ENCODE results near the gene PLCB3. TPM values are rescaled to one million over a fixed set of nuclear protein-coding genes. Genes with fewer than 3 reads are reported as not detected.
"Not testable (repeated sequence)": the region's sequence is repeated elsewhere in the genome, so short reads cannot be mapped to it uniquely, and the experiment has no call there.

Gene PLCB3
- total RNA-seq, 4 donors from 2014 or later = 64.5 to 115 (median 91.2) TPM

- Histone ChIP-seq H3K4me1 (peaks cover 24 to 47% (median 38%) of the 10 kb centered on the region in 4 donors), H3K9me3 (no peaks in the 10 kb centered on the region), H3K27me3 (no peaks in the 10 kb centered on the region), H3K27ac (peak overlapping the region; percentile 90 to 99 (median 94)), H3K36me3 (no peaks in the 10 kb centered on the region), H3K4me3 (peak overlapping the region; percentile 62 to 78 (median 70))
- WGBS, 2 donors (ENCODE audit: low coverage in 1 of 2) = 2% methylated on average over 21 of the region's 46 CpGs; no CpG with 5 or more reads in 1 of the 2 donors
- TF ChIP-seq POLR2AphosphoS5 (IDR thresholded peaks at IDR 0.05) (peak in 2 of 3 donors; percentile 17 to 58), POLR2A (IDR thresholded peaks at IDR 0.05) (peak; percentile 68), EP300 (IDR thresholded peaks at IDR 0.05; ENCODE audit: low read depth) (no peak), CTCF (IDR thresholded peaks at IDR 0.05) (peak in 2 of 5 experiments; percentile 13 to 21)
- peak; percentile 77 for DNase-seq
- intact Hi-C loops (cut with DNase I; ENCODE audit: low total_unique reads) (no loop called here), in situ Hi-C loops (cut with MboI; ENCODE audit: low pct_ligation_motif_present in 1 of 4, low pct_unique_long_range_greater_than_20kb in 1 of 4, low sequenced_read_pairs in 3 of 4) (no loop called here)
Measured at GRCh38 chr11:64245797-64246620, 5.3 kb upstream of the PLCB3 start.

GRCh38 chr11:64246621-64246870 lies 4.8 kb upstream of the PLCB3 start:
- H3K27me3 ChIP-seq; H3K36me3 ChIP-seq; H3K9me3 ChIP-seq; DNase-seq; in situ Hi-C loops (cut with MboI; ENCODE audit: low pct_ligation_motif_present in 1 of 4, low pct_unique_long_range_greater_than_20kb in 1 of 4, low sequenced_read_pairs in 3 of 4); intact Hi-C loops (cut with DNase I; ENCODE audit: low total_unique reads): not testable (repeated sequence)
- H3K4me3 ChIP-seq = peak overlapping the region; percentile 62 to 78 (median 70)
- H3K4me1 ChIP-seq = peaks cover 24 to 49% (median 40%) of the 10 kb centered on the region in 4 donors
- 1% methylated on average over 23 of the region's 43 CpGs; no CpG with 5 or more reads in 1 of the 2 donors for WGBS, 2 donors (ENCODE audit: low coverage in 1 of 2)
- H3K27ac ChIP-seq = peak overlapping the region; percentile 90 to 99 (median 94)

- TF ChIP-seq CTCF (IDR thresholded peaks at IDR 0.05) (peak in 3 of 5 experiments; percentile 16 to 39 (median 21)), EP300 (IDR thresholded peaks at IDR 0.05; ENCODE audit: low read depth) (no peak), POLR2AphosphoS5 (IDR thresholded peaks at IDR 0.05) (peak in 2 of 3 donors; percentile 48 to 65), POLR2A (IDR thresholded peaks at IDR 0.05) (peak; percentile 54)
- intact Hi-C loops (cut with DNase I; ENCODE audit: low total_unique reads) (no loop called here), in situ Hi-C loops (cut with MboI; ENCODE audit: low pct_ligation_motif_present in 1 of 4, low pct_unique_long_range_greater_than_20kb in 1 of 4, low sequenced_read_pairs in 3 of 4) (no loop called here)
- Histone ChIP-seq H3K27ac (peak within 1 kb of the TSS; percentile 90 to 99 (median 94)), H3K27me3 (no peaks in the 10 kb centered on the region), H3K9me3 (no peaks in the 10 kb centered on the region), H3K36me3 (no peaks in the 10 kb centered on the region), H3K4me1 (peaks cover 23 to 50% (median 41%) of the 10 kb centered on the region in 4 donors), H3K4me3 (peak within 1 kb of the TSS; percentile 62 to 78 (median 70))
- peak; percentile 92 for DNase-seq
- WGBS, 2 donors (ENCODE audit: low coverage in 1 of 2) = 2% methylated on average over 45 of the region's 74 CpGs; no CpG with 5 or more reads in 1 of the 2 donors
Measured at GRCh38 chr11:64246871-64247728, 4.2 kb upstream of the PLCB3 start, which contains the start of gene PPP1R14B. PPP1R14B (minus strand) TSS chr11:64246943; CDS start chr11:64246673, 270 bp downstream.

GRCh38 chr11:64247729-64248531 lies 3.4 kb upstream of the PLCB3 start:
- intact Hi-C loops (cut with DNase I; ENCODE audit: low total_unique reads) = no loop called here
- H3K9me3 ChIP-seq = no peaks in the 10 kb centered on the region
- H3K4me3 ChIP-seq = peak overlapping the region; percentile 12 to 68 (median 64)
- in situ Hi-C loops (cut with MboI; ENCODE audit: low pct_ligation_motif_present in 1 of 4, low pct_unique_long_range_greater_than_20kb in 1 of 4, low sequenced_read_pairs in 3 of 4) = no loop called here
- peak overlapping the region; percentile 90 to 99 (median 94) for H3K27ac ChIP-seq
- TF ChIP-seq EP300 (IDR thresholded peaks at IDR 0.05; ENCODE audit: low read depth) (no peak), CTCF (IDR thresholded peaks at IDR 0.05) (no peak), POLR2AphosphoS5 (IDR thresholded peaks at IDR 0.05) (no peak), POLR2A (IDR thresholded peaks at IDR 0.05) (no peak)
- no peaks in the 10 kb centered on the region for H3K27me3 ChIP-seq
- DNase-seq = peak; percentile 29
- no peaks in the 10 kb centered on the region for H3K36me3 ChIP-seq
- 43 to 50% methylated on average over 12 to 31 of the region's 31 CpGs for WGBS, 2 donors (ENCODE audit: low coverage in 1 of 2)
- H3K4me1 ChIP-seq = peaks cover 21 to 50% (median 42%) of the 10 kb centered on the region in 4 donors
